DND-41 (cell line): ENCODE results near the gene CIAO3.

Source experiments
- CTCF ChIP-seq: IDR thresholded peaks from 2 replicates; pipeline ENCODE4 v1.5.1; 2012; ENCODE audit warnings: borderline replicate concordance, low read length, moderate library complexity, mild to moderate bottlenecking; ENCODE audit not compliant: poor library complexity, severe bottlenecking; ENCODE audit errors: extremely low read depth
- EZH2 ChIP-seq: IDR thresholded peaks from 3 replicates; pipeline ENCODE4 v1.6.1; 2012; ENCODE audit warnings: borderline replicate concordance, low read depth, mild to moderate bottlenecking, moderate library complexity, low read length, inconsistent platforms; ENCODE audit not compliant: severe bottlenecking

- TF ChIP-seq CTCF (no peak), EZH2 (no peak)
Observed at GRCh38 chr16:689175-689897, 51.5 kb downstream of the CIAO3 start.
